LHCN-M2 (cell line): ENCODE measurements around the gene PLCH1. TPM values are rescaled to one million over a fixed set of nuclear protein-coding genes. Genes with fewer than 3 reads are reported as not detected.
A peak's percentile ranks its signal among the peaks of the same experiment; 100 is the strongest.
"Not testable (repeated sequence)": the region's sequence is repeated elsewhere in the genome, so short reads cannot be mapped to it uniquely, and the experiment has no call there.

ENCODE experiments used
- DNase-seq: peaks from one replicate; pipeline ENCODE4 v3.0.0-alpha.2; 2012; ENCODE audit warnings: low read depth
- total RNA-seq: library from RNA; depleted of rRNA; stranded (reverse); fragments of >200 nt; gene quantifications from 2 replicates; pipeline ENCODE4 v1.2.3, GENCODE V29; 2014

Gene PLCH1
- total RNA-seq, 1 experiment from 2014 or later = not detected

- no peak for DNase-seq
Observed at GRCh38 chr3:155420406-155420805, 324.5 kb downstream of the PLCH1 start.

GRCh38 chr3:155418407-155418806, 326.5 kb downstream of the PLCH1 start:
- DNase-seq = no peak

GRCh38 chr3:155417119-155417517, 327.8 kb downstream of the PLCH1 start:
- DNase-seq = no peak

- peak; percentile 38 for DNase-seq
Observed at GRCh38 chr3:155416500-155417118, 328.3 kb downstream of the PLCH1 start.

- no peak for DNase-seq
Observed at GRCh38 chr3:155412904-155413303, 332.0 kb downstream of the PLCH1 start.

- no peak for DNase-seq
Observed at GRCh38 chr3:155411500-155412223, 333.2 kb downstream of the PLCH1 start.

- DNase-seq = no peak
Observed at GRCh38 chr3:155409336-155409735, 335.5 kb downstream of the PLCH1 start.

GRCh38 chr3:155407971-155408370, 336.9 kb downstream of the PLCH1 start:
- DNase-seq = no peak

- DNase-seq = no peak
Observed at GRCh38 chr3:155407331-155407730, 337.5 kb downstream of the PLCH1 start.

GRCh38 chr3:155404486-155404885, 340.4 kb downstream of the PLCH1 start:
- no peak for DNase-seq

- DNase-seq = no peak
Observed at GRCh38 chr3:155402656-155403055, 342.2 kb downstream of the PLCH1 start.

GRCh38 chr3:155398046-155398445, 346.8 kb downstream of the PLCH1 start:
- DNase-seq = no peak

GRCh38 chr3:155394896-155395295, 350.0 kb downstream of the PLCH1 start:
- not testable (repeated sequence) for DNase-seq

- no peak for DNase-seq
Observed at GRCh38 chr3:155394240-155394639, 350.6 kb downstream of the PLCH1 start.

- DNase-seq = no peak
Observed at GRCh38 chr3:155393316-155393715, 351.6 kb downstream of the PLCH1 start.

- no peak for DNase-seq
Observed at GRCh38 chr3:155392138-155392537, 352.7 kb downstream of the PLCH1 start.

- DNase-seq = peak; percentile 56
Observed at GRCh38 chr3:155391551-155391958, 353.3 kb downstream of the PLCH1 start.

- no peak for DNase-seq
Observed at GRCh38 chr3:155391104-155391503, 353.8 kb downstream of the PLCH1 start.

GRCh38 chr3:155390351-155390750, 354.5 kb downstream of the PLCH1 start:
- no peak for DNase-seq

- no peak for DNase-seq
Observed at GRCh38 chr3:155388417-155388816, 356.5 kb downstream of the PLCH1 start.

GRCh38 chr3:155387571-155387970, 357.3 kb downstream of the PLCH1 start:
- no peak for DNase-seq

GRCh38 chr3:155386919-155387318, 358.0 kb downstream of the PLCH1 start:
- DNase-seq = peak; percentile 3

GRCh38 chr3:155385896-155386625, 358.8 kb downstream of the PLCH1 start:
- DNase-seq = no peak
